IPS DF 6.9 (cell line): ENCODE results near the gene FLYWCH1.

Experiments
- DNase-seq: peaks from one replicate; pipeline ENCODE4 v3.0.0-alpha.2; 2013; ENCODE audit warnings: low read depth, low spot score
- H3K27ac ChIP-seq: one replicate; pipeline ENCODE4 v1.5.1; 2013; ENCODE audit warnings: low read length, control low read depth
- H3K27me3 ChIP-seq: 2 replicates; pipeline ENCODE4 v1.6.1; 2013; ENCODE audit warnings: mild to moderate bottlenecking, low read length; ENCODE audit not compliant: control insufficient read depth, insufficient read depth
- H3K36me3 ChIP-seq: 2 replicates; pipeline ENCODE4 v1.6.1; 2013; ENCODE audit warnings: low read length; ENCODE audit not compliant: control insufficient read depth, insufficient read depth
- H3K4me1 ChIP-seq: 2 replicates; pipeline ENCODE4 v1.6.1; 2013; ENCODE audit warnings: low read length; ENCODE audit not compliant: control insufficient read depth, insufficient read depth
- H3K4me3 ChIP-seq: 2 replicates; pipeline ENCODE4 v1.5.1; 2013; ENCODE audit warnings: mild to moderate bottlenecking, low read length
- H3K9me3 ChIP-seq: 2 replicates; pipeline ENCODE4 v1.6.1; 2013; ENCODE audit warnings: low read length, inconsistent platforms; ENCODE audit not compliant: control insufficient read depth, insufficient read depth
- WGBS: extraction: QIAGEN DNeasy Blood & Tissue Kit; methylation state at CpG from one replicate; pipeline ENCODE4 v1.1.7; 2013; ENCODE audit warnings: mixed read lengths, missing lambda C conversion rate; ENCODE audit not compliant: insufficient read length, insufficient coverage; 5-methylcytosine and 5-hydroxymethylcytosine counted together

FLYWCH1 gene

GRCh38 chr16:2911638-2912329 lies at the start of gene FLYWCH1:
FLYWCH1 (plus strand) TSS chr16:2911931; CDS start chr16:2929686, 17,755 bp downstream.
- Histone ChIP-seq H3K9me3 (no peaks in the 10 kb centered on the region), H3K27me3 (no peaks in the 10 kb centered on the region), H3K36me3 (no peaks in the 10 kb centered on the region), H3K4me1 (no peaks in the 10 kb centered on the region), H3K27ac (no peak within 1 kb of the TSS), H3K4me3 (peak within 1 kb of the TSS; percentile 60; the same call in 1 of the 2 replicates)
- DNase-seq: peak; percentile 97
- WGBS: no CpG with 5 or more reads among the region's 85 CpGs

GRCh38 chr16:2865651-2866050 lies 46.1 kb upstream of the FLYWCH1 start:
- Histone ChIP-seq H3K27me3 (peaks cover 6% of the 10 kb centered on the region), H3K9me3 (no peaks in the 10 kb centered on the region), H3K4me3 (no peak overlapping the region), H3K4me1 (0 out of 2 replicates have a peak, but pooled peaks cover 1% of the 10 kb centered on the region), H3K36me3 (no peaks in the 10 kb centered on the region), H3K27ac (no peak overlapping the region)
- no CpG with 5 or more reads among the region's 4 CpGs for WGBS
- DNase-seq: no peak

GRCh38 chr16:2866431-2866830 lies 45.3 kb upstream of the FLYWCH1 start:
- Histone ChIP-seq H3K4me1 (0 out of 2 replicates have a peak, but pooled peaks cover 1% of the 10 kb centered on the region), H3K9me3 (no peaks in the 10 kb centered on the region), H3K36me3 (no peaks in the 10 kb centered on the region), H3K4me3 (no peak overlapping the region), H3K27me3 (peaks cover 6% of the 10 kb centered on the region), H3K27ac (no peak overlapping the region)
- no CpG with 5 or more reads among the region's 4 CpGs for WGBS
- no peak for DNase-seq

- H3K27ac ChIP-seq: no peak overlapping the region
- 0 out of 2 replicates have a peak, but pooled peaks cover 1% of the 10 kb centered on the region for H3K4me1 ChIP-seq
- H3K27me3 ChIP-seq: peaks cover 6% of the 10 kb centered on the region
- no CpG with 5 or more reads among the region's 8 CpGs for WGBS
- peak overlapping the region; percentile 65; the same call in 1 of the 2 replicates for H3K4me3 ChIP-seq
- no peak for DNase-seq
- no peaks in the 10 kb centered on the region for H3K9me3 ChIP-seq
- H3K36me3 ChIP-seq: no peaks in the 10 kb centered on the region
Observed at GRCh38 chr16:2867661-2867986, 44.1 kb upstream of the FLYWCH1 start.

GRCh38 chr16:2867987-2868789 lies 43.5 kb upstream of the FLYWCH1 start:
- no peak overlapping the region for H3K27ac ChIP-seq
- H3K9me3 ChIP-seq: no peaks in the 10 kb centered on the region
- H3K4me3 ChIP-seq: peak overlapping the region; percentile 65; the same call in 1 of the 2 replicates
- WGBS: no CpG with 5 or more reads among the region's 45 CpGs
- H3K36me3 ChIP-seq: no peaks in the 10 kb centered on the region
- H3K27me3 ChIP-seq: peaks cover 6% of the 10 kb centered on the region
- H3K4me1 ChIP-seq: 0 out of 2 replicates have a peak, but pooled peaks cover 1% of the 10 kb centered on the region
- peak; percentile 75 for DNase-seq

GRCh38 chr16:2871926-2872325 lies 39.8 kb upstream of the FLYWCH1 start:
- Histone ChIP-seq H3K4me1 (peaks cover 3% of the 10 kb centered on the region; the same call in 1 of the 2 replicates), H3K4me3 (no peak overlapping the region), H3K9me3 (no peaks in the 10 kb centered on the region), H3K27me3 (no peaks in the 10 kb centered on the region; the same call in 1 of the 2 replicates), H3K27ac (no peak overlapping the region), H3K36me3 (no peaks in the 10 kb centered on the region)
- DNase-seq: no peak
- no CpG with 5 or more reads among the region's 6 CpGs for WGBS

GRCh38 chr16:2874032-2874911 lies 37.5 kb upstream of the FLYWCH1 start:
- no peak for DNase-seq
- Histone ChIP-seq H3K4me1 (peaks cover 1% of the 10 kb centered on the region; the same call in 1 of the 2 replicates), H3K27me3 (no peaks in the 10 kb centered on the region; the same call in 1 of the 2 replicates), H3K36me3 (no peaks in the 10 kb centered on the region), H3K27ac (no peak overlapping the region), H3K9me3 (no peaks in the 10 kb centered on the region), H3K4me3 (no peak overlapping the region)
- no CpG with 5 or more reads among the region's 21 CpGs for WGBS

GRCh38 chr16:2874912-2875362 lies 36.8 kb upstream of the FLYWCH1 start:
- Histone ChIP-seq H3K27me3 (no peaks in the 10 kb centered on the region), H3K27ac (no peak overlapping the region), H3K4me3 (no peak overlapping the region), H3K4me1 (peaks cover 1% of the 10 kb centered on the region; the same call in 1 of the 2 replicates), H3K36me3 (no peaks in the 10 kb centered on the region), H3K9me3 (no peaks in the 10 kb centered on the region)
- no peak for DNase-seq
- WGBS: no CpG with 5 or more reads among the region's 25 CpGs

- Histone ChIP-seq H3K27ac (no peak overlapping the region), H3K9me3 (no peaks in the 10 kb centered on the region), H3K36me3 (no peaks in the 10 kb centered on the region), H3K4me1 (0 out of 2 replicates have a peak, but pooled peaks cover 2% of the 10 kb centered on the region), H3K4me3 (no peak overlapping the region), H3K27me3 (no peaks in the 10 kb centered on the region)
- no CpG with 5 or more reads among the region's 6 CpGs for WGBS
- no peak for DNase-seq
Observed at GRCh38 chr16:2879854-2880508, 31.8 kb upstream of the FLYWCH1 start.
